Suprapubic skin (tissue), 4 donors: ENCODE data around the gene BANP. TPM values are rescaled to one million over a fixed set of nuclear protein-coding genes. Genes with fewer than 3 reads are reported as not detected.
A peak's percentile ranks its signal among the peaks of the same experiment; 100 is the strongest.
"Not testable (repeated sequence)": the region's sequence is repeated elsewhere in the genome, so short reads cannot be mapped to it uniquely, and the experiment has no call there.

Experiments
- DNase-seq, 2 donors: peaks; one replicate each; pipeline ENCODE4 v3.0.0-alpha.2; 2019; ENCODE audit warnings: low spot score in 2 of 2
- H3K27ac ChIP-seq: fragments of 200-600 bp; sonication (generic); one replicate; pipeline ENCODE4 v1.5.1; 2019
- H3K27me3 ChIP-seq: fragments of 200-600 bp; sonication (generic); one replicate; pipeline ENCODE4 v1.5.1; 2019
- H3K36me3 ChIP-seq: fragments of 200-600 bp; sonication (generic); one replicate; pipeline ENCODE4 v1.5.1; 2019
- H3K4me1 ChIP-seq: fragments of 200-600 bp; sonication (generic); one replicate; pipeline ENCODE4 v1.5.1; 2019
- H3K4me3 ChIP-seq: fragments of 200-600 bp; sonication (generic); one replicate; pipeline ENCODE4 v1.5.1; 2019; ENCODE audit warnings: mild to moderate bottlenecking
- H3K9me3 ChIP-seq: fragments of 200-600 bp; sonication (generic); one replicate; pipeline ENCODE4 v1.5.1; 2019
- CTCF ChIP-seq, 2 donors: fragments of 200-600 bp in 1 of 2; fragments of 450-650 bp in 1 of 2; sonication (generic) in 1 of 2; IDR thresholded peaks; one replicate each; pipeline ENCODE4 v1.5.1; 2016 to 2019; ENCODE audit warnings: antibody characterized with exemption in 2 of 2, mild to moderate bottlenecking in 1 of 2, moderate library complexity in 1 of 2
- EP300 ChIP-seq: sonication (generic); formaldehyde crosslinking; IDR thresholded peaks from one replicate; pipeline ENCODE4 v1.6.1; 2017; ENCODE audit warnings: antibody characterized with exemption
- POLR2A ChIP-seq, 2 donors: fragments of 450-650 bp; IDR thresholded peaks; one replicate each; pipeline ENCODE4 v1.6.1; 2017; ENCODE audit warnings: antibody characterized with exemption in 2 of 2, mild to moderate bottlenecking in 2 of 2, moderate library complexity in 2 of 2
- POLR2AphosphoS5 ChIP-seq, 3 donors: sonication (generic); formaldehyde crosslinking; IDR thresholded peaks; one replicate each; pipeline ENCODE4 v1.6.1; 2017; ENCODE audit warnings: antibody characterized with exemption in 3 of 3
- WGBS: methylation state at CpG from one replicate; pipeline ENCODE4 v1.1.5; 2018; 5-methylcytosine and 5-hydroxymethylcytosine counted together
- total RNA-seq, 4 donors: library from RNA; depleted of rRNA; stranded (reverse); fragments of >200 nt; gene quantifications; one replicate each; pipeline ENCODE4 v1.1.0, GENCODE V29; 2016

The BANP gene
- total RNA-seq, 4 donors from 2014 or later, result 24.9 to 40.1 (median 26.5) TPM

DNA sequence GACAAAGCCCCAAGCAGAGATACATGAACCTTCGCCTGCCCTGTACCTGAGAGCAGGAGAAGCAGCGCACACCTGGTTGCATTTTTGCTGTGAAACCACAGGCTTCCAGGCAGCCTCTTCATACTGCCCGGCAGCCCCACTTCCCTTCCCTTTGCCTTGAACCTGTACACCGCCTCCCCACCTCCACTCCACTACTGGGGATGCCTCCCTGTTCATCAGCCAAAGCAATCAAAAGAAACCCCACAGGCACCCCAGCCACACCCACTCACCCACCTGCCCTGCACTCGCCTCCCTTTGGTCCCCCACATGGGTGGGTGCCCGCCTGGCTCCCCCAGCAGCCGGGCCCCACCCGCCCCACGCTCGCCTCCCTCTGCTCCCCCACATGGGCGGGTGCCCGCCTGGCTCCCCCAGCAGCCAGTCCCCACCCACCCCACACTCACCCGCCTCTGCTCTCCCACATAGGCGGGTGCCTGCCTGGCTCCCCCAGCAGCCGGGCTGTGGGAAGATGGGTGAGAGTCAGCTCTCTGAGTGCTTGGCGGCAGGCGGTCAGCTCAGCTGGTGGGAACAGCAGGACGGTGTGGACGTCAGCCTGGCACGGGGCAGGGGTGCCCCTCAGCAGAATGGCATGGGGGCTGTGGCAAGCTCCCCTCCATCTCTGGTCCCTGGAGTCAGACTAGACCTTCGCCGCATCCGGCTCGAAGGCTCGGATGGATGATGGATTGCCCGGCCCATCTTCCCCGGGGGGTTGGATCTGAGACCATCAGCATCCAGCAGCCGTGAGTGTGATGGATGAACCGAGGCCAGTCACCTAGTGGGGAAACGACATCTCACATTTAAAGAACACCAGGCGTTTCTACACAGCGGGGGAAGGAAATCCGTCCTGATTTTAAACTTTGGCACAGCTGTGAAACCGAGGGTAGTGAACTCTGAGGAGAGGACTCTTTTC, 135.6 kb downstream of the BANP start:
- peaks cover 42% of the 10 kb centered on the region for H3K4me1 ChIP-seq
- 45% methylated on average over 20 of the region's 34 CpGs for WGBS
- peak overlapping the region; percentile 31 for H3K4me3 ChIP-seq
- no peaks in the 10 kb centered on the region for H3K9me3 ChIP-seq
- peaks cover 29% of the 10 kb centered on the region for H3K27me3 ChIP-seq
- H3K27ac ChIP-seq, result peak overlapping the region; percentile 67
- H3K36me3 ChIP-seq, result peaks cover 7% of the 10 kb centered on the region
- no peak for TF ChIP-seq POLR2A (IDR thresholded peaks at IDR 0.05)
- no peak for TF ChIP-seq EP300
- TF ChIP-seq CTCF (IDR thresholded peaks at IDR 0.05), result no peak
- no peak for TF ChIP-seq POLR2AphosphoS5 (IDR thresholded peaks at IDR 0.05)
- no peak for DNase-seq

GRCh38 chr16:88087517-88087877, 136.3 kb downstream of the BANP start:
- no peak for DNase-seq
- WGBS, result 60% methylated on average over 16 of the region's 16 CpGs
- Histone ChIP-seq H3K9me3 (no peaks in the 10 kb centered on the region), H3K27me3 (peaks cover 36% of the 10 kb centered on the region), H3K27ac (peak overlapping the region; percentile 67), H3K36me3 (peaks cover 5% of the 10 kb centered on the region), H3K4me3 (peak overlapping the region; percentile 31), H3K4me1 (peaks cover 48% of the 10 kb centered on the region)
- TF ChIP-seq CTCF (IDR thresholded peaks at IDR 0.05) (no peak), POLR2A (IDR thresholded peaks at IDR 0.05) (no peak), EP300 (no peak), POLR2AphosphoS5 (IDR thresholded peaks at IDR 0.05) (no peak)

DNA sequence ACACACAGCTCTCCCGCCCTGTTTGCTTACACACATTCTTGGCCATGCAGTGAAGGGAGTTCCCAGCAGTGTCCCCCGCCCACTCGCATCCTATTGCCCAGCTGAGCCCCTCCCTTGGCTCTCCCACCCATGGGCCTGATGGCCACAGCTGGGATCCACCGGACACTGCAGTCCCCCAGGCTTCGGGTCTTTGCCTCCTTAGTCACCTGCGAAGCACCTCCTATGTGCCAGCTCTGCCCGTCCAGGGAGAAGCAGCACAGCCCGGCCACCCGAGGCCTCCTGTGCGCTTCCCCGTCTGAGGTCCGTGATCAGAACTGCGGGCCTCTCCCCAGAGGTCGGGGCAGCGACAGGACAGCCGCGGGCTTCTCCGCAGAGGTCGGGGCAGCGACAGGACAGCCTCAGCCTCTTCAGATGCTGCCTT, 136.9 kb downstream of the BANP start:
- 72% methylated on average over 5 of the region's 20 CpGs for WGBS
- H3K4me3 ChIP-seq, result peak overlapping the region; percentile 31
- no peaks in the 10 kb centered on the region for H3K9me3 ChIP-seq
- TF ChIP-seq POLR2AphosphoS5 (IDR thresholded peaks at IDR 0.05) (no peak), CTCF (IDR thresholded peaks at IDR 0.05) (no peak), POLR2A (IDR thresholded peaks at IDR 0.05) (no peak), EP300 (no peak)
- H3K27ac ChIP-seq, result peak overlapping the region; percentile 67
- H3K27me3 ChIP-seq, result peaks cover 38% of the 10 kb centered on the region
- peaks cover 52% of the 10 kb centered on the region for H3K4me1 ChIP-seq
- H3K36me3 ChIP-seq, result no peaks in the 10 kb centered on the region
- peak in 1 of 2 donors; percentile 85 for DNase-seq

DNA sequence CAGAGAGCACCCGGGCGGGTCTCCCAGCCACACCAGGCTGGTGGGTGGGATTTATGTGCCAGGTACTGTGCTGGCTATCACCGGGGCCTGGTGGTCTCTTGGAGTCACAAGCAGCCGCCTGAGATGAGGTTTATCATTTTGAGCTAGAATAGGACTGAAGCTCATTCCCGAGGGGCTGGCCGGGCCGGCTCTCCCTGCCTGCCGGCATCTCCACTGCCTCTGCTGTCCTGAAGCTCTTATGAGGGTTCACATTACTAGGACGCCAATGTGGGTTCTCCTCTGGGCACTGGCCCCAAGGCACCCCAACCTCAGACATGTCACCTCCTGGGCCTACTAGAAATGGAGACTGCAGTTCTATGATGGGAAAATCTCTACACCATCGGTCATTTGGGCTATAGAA, 137.4 kb downstream of the BANP start:
- WGBS, result 45% methylated on average over 5 of the region's 10 CpGs
- peaks cover 38% of the 10 kb centered on the region for H3K27me3 ChIP-seq
- peak overlapping the region; percentile 31 for H3K4me3 ChIP-seq
- not testable (repeated sequence) for H3K36me3 ChIP-seq, H3K9me3 ChIP-seq, DNase-seq
- H3K4me1 ChIP-seq, result peaks cover 52% of the 10 kb centered on the region
- H3K27ac ChIP-seq, result peak overlapping the region; percentile 67

GRCh38 chr16:88089071-88089470, 137.8 kb downstream of the BANP start:
- H3K36me3 ChIP-seq, H3K4me3 ChIP-seq, H3K9me3 ChIP-seq, H3K27ac ChIP-seq, DNase-seq: not testable (repeated sequence)
- Histone ChIP-seq H3K4me1 (peaks cover 52% of the 10 kb centered on the region), H3K27me3 (peaks cover 41% of the 10 kb centered on the region)
- WGBS, result 50% methylated on average over 9 of the region's 15 CpGs

DNA sequence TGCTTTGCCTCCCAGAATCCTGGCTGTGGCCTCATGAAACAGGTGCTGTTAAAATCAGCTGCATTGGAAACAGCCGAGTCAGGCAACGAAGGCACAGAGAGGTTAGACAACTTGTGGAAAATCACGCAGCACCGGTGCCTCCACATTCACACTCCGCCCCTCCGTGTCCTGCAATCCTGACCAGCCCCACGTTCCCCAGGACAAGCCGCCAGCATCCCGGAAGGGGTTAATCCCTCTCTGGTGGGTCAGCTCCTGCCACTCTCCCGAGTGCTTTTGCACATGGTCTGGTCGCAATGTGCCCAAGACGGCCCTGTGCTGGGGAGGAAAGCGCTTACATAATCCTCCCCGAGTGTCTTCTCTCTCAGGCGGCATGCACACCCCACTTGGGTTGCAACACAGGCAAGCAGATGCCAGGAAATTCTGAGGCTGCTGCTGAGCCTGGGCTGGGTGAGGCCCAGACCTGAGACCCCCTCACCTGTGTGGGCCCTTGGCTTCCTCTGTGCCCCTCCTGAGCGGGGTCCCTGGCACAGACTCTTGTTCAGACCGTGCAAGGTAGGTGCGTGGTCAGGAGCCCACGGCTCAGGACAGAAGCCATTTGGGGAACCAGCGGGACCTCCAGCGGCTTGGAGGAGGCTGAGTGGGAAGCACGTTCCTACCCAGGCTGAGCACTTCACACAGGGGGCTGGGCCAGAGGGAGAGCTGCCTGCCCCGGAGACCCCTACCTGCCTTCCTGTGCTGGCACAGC, 138.6 kb downstream of the BANP start:
- not testable (repeated sequence) for H3K36me3 ChIP-seq, H3K9me3 ChIP-seq
- Histone ChIP-seq H3K4me1 (peaks cover 52% of the 10 kb centered on the region), H3K27ac (peak overlapping the region; percentile 60), H3K4me3 (peak overlapping the region; percentile 10), H3K27me3 (peaks cover 44% of the 10 kb centered on the region)
- WGBS, result 55% methylated on average over 17 of the region's 23 CpGs
- DNase-seq, result peak in 1 of 2 donors; percentile 86

- H3K9me3 ChIP-seq, DNase-seq, H3K36me3 ChIP-seq: not testable (repeated sequence)
- Histone ChIP-seq H3K4me1 (peaks cover 52% of the 10 kb centered on the region), H3K4me3 (peak overlapping the region; percentile 10), H3K27ac (peak overlapping the region; percentile 60), H3K27me3 (peaks cover 44% of the 10 kb centered on the region)
- 50% methylated on average over 10 of the region's 38 CpGs for WGBS
Measured at GRCh38 chr16:88090377-88091175, 139.3 kb downstream of the BANP start.

DNA sequence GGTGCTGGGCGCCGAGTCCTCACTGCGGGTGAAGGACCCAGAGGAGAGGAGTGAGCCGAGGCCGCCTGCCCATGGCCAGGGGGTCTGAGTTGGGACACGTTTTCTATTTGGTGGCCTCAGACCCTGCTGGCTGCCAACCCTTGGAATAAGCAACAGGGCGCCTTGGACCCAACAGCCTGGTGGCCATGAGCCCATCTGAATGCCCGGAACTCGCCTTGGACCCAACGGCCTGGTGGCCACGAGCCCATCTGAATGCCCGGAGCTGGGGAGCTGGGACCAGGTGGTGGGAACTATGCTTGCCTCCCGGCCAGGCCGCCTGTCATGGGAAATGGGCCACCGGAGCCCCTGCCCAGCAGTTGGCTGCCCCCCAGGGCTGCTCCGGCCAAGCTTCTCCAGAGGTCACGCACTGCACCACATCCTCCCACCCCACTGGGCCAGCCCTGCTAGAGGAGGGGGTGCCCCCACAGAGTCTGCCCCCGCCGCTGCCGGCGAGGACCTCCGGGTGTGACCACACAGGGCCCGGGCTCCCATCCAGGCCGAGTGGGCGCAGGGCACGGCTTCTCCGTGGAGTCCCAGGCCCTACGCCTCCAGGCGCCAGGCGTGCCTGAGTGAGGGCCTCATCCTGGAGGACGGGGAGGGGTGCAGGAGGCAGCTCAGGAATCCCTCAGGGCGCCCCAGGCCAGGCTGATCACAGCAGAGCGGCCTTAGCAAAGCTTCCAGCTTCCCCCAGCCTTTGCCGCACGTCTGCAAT, 140.2 kb downstream of the BANP start:
- not testable (repeated sequence) for H3K27ac ChIP-seq, H3K4me3 ChIP-seq, DNase-seq, H3K9me3 ChIP-seq, H3K36me3 ChIP-seq
- 13% methylated on average over 3 of the region's 35 CpGs for WGBS
- Histone ChIP-seq H3K4me1 (peaks cover 50% of the 10 kb centered on the region), H3K27me3 (peaks cover 42% of the 10 kb centered on the region)

GRCh38 chr16:88091972-88092302, 140.7 kb downstream of the BANP start:
- 13% methylated on average over 7 of the region's 9 CpGs for WGBS
- H3K4me3 ChIP-seq, H3K27ac ChIP-seq, H3K9me3 ChIP-seq, DNase-seq, H3K36me3 ChIP-seq: not testable (repeated sequence)
- H3K27me3 ChIP-seq, result peaks cover 37% of the 10 kb centered on the region
- peaks cover 45% of the 10 kb centered on the region for H3K4me1 ChIP-seq
